ENCODE measurements around the gene RBFOX1. TPM values are rescaled to one million over a fixed set of nuclear protein-coding genes. Genes with fewer than 3 reads are reported as not detected.

The RBFOX1 gene
- total and polyA plus RNA-seq, 9 donors, result 0.28 to 2.6 (median 0.48) TPM; not detected in 2

GRCh38 chr16:7613518-7613917 lies 280.9 kb downstream of the RBFOX1 start:
- Histone ChIP-seq H3K4me3 (no peak overlapping the region), H3K27ac (no peak overlapping the region), H3K9me3 (no peaks in the 10 kb centered on the region), H3K27me3 (no peaks in the 10 kb centered on the region), H3K36me3 (no peaks in the 10 kb centered on the region), H3K4me1 (ENCODE audit: insufficient read depth) (no peaks in the 10 kb centered on the region)
- 74 to 77% (median 75%) methylated on average over 2 of the region's 2 CpGs for WGBS, 3 donors
- no peak for TF ChIP-seq EP300 (IDR thresholded peaks at IDR 0.05)
- TF ChIP-seq, protein P1, sequence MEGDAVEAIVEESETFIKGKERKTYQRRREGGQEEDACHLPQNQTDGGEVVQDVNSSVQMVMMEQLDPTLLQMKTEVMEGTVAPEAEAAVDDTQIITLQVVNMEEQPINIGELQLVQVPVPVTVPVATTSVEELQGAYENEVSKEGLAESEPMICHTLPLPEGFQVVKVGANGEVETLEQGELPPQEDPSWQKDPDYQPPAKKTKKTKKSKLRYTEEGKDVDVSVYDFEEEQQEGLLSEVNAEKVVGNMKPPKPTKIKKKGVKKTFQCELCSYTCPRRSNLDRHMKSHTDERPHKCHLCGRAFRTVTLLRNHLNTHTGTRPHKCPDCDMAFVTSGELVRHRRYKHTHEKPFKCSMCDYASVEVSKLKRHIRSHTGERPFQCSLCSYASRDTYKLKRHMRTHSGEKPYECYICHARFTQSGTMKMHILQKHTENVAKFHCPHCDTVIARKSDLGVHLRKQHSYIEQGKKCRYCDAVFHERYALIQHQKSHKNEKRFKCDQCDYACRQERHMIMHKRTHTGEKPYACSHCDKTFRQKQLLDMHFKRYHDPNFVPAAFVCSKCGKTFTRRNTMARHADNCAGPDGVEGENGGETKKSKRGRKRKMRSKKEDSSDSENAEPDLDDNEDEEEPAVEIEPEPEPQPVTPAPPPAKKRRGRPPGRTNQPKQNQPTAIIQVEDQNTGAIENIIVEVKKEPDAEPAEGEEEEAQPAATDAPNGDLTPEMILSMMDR (IDR thresholded peaks at IDR 0.05), result no peak
- TF ChIP-seq POLR2A (IDR thresholded peaks at IDR 0.05), result no peak
- DNase-seq, result no peak
- intact Hi-C loops (cut with DNase I), result no loop called here

- Histone ChIP-seq H3K36me3 (no peaks in the 10 kb centered on the region), H3K9me3 (no peaks in the 10 kb centered on the region), H3K4me1 (ENCODE audit: insufficient read depth) (no peaks in the 10 kb centered on the region), H3K27me3 (no peaks in the 10 kb centered on the region), H3K4me3 (no peak overlapping the region), H3K27ac (no peak overlapping the region)
- 55 to 69% (median 64%) methylated on average over 7 of the region's 7 CpGs for WGBS, 3 donors
- intact Hi-C loops (cut with DNase I), result no loop called here
- DNase-seq, result no peak
- TF ChIP-seq EP300 (IDR thresholded peaks at IDR 0.05), result no peak
- no peak for TF ChIP-seq POLR2A (IDR thresholded peaks at IDR 0.05)
- TF ChIP-seq, protein P1 (IDR thresholded peaks at IDR 0.05), result no peak
These were observed 281.6 kb downstream of the RBFOX1 start for GRCh38 chr16:7614021-7614795.

- 84 to 90% (median 87%) methylated on average over 6 of the region's 6 CpGs for WGBS, 3 donors
- Histone ChIP-seq H3K4me3 (no peak overlapping the region), H3K4me1 (ENCODE audit: insufficient read depth) (no peaks in the 10 kb centered on the region), H3K36me3 (no peaks in the 10 kb centered on the region), H3K27me3 (no peaks in the 10 kb centered on the region), H3K27ac (no peak overlapping the region), H3K9me3 (no peaks in the 10 kb centered on the region)
- TF ChIP-seq EP300 (IDR thresholded peaks at IDR 0.05) (no peak), POLR2A (IDR thresholded peaks at IDR 0.05) (no peak)
- TF ChIP-seq, protein P1 (IDR thresholded peaks at IDR 0.05), result no peak
- no peak for DNase-seq
- intact Hi-C loops (cut with DNase I), result no loop called here
These were observed 282.9 kb downstream of the RBFOX1 start for GRCh38 chr16:7615565-7615964.

- H3K4me3 ChIP-seq, result no peak overlapping the region
- intact Hi-C loops (cut with DNase I), result loop anchor here in 1 of 4 donors (5.0 kb wide), 1 partner anchor 1848 kb away; no protein-coding TSS in a partner anchor
- H3K27ac ChIP-seq, result no peak overlapping the region
- H3K27me3 ChIP-seq, result no peaks in the 10 kb centered on the region
- no peak for TF ChIP-seq EP300 (IDR thresholded peaks at IDR 0.05)
- TF ChIP-seq, protein P1 (IDR thresholded peaks at IDR 0.05), result no peak
- TF ChIP-seq POLR2A (IDR thresholded peaks at IDR 0.05), result no peak
- 82 to 86% (median 83%) methylated on average over 14 of the region's 14 CpGs for WGBS, 3 donors
- no peak for DNase-seq
- no peaks in the 10 kb centered on the region for H3K36me3 ChIP-seq
- no peaks in the 10 kb centered on the region for H3K9me3 ChIP-seq
- H3K4me1 ChIP-seq (ENCODE audit: insufficient read depth), result no peaks in the 10 kb centered on the region
These were observed 292.5 kb downstream of the RBFOX1 start for GRCh38 chr16:7624871-7625766.

All from ovary (tissue), 9 donors.